GM12864 (cell line): ENCODE results near the gene DCT.

Experiments used
- DNase-seq: peaks from one replicate; pipeline ENCODE4 v3.0.0-alpha.2; 2011; ENCODE audit warnings: low read depth
- H3K4me3 ChIP-seq: 2 replicates; pipeline ENCODE4 v1.5.1; 2011; ENCODE audit warnings: mild to moderate bottlenecking, low read depth, low read length, control low read depth
- TF ChIP-seq, protein P1 (sequence below): IDR thresholded peaks from 2 replicates; pipeline ENCODE4 v1.5.1; 2011; ENCODE audit warnings: low read depth, mild to moderate bottlenecking, moderate library complexity, low read length, control low read depth, inconsistent platforms; ENCODE audit errors: missing control alignments

DCT gene

DNA sequence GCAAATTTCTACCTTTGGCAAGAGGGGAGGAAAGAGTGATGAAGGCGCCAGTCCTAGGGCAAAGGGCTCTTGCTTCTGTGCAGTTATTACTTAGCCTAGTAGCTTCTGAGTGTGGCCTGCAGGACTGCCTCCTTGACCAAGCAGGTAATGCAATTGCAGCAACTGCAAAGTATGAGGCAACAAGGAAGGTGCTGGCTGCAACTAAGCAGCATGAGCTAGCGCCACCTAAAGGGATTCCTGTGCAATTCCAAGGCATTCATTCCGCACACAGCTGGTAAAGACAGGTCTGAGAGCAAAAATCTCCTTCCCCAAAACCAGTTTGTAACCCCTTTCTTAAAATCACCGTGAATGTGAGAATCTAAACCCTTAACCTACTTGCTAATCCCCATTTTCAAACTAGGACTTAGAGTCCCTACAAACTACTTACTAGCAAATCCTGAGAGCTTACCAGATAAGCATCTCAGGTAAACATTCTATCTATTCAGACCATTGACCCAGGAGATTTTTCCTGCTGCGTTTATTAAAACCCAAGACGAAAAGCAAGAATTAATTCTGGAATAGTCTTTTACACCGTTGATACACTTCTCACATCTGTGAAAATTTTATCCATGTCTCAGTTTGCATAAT lies 62.9 kb downstream of the DCT start:
- H3K4me3 ChIP-seq: no peak overlapping the region
- DNase-seq: no peak
- TF ChIP-seq, protein P1, sequence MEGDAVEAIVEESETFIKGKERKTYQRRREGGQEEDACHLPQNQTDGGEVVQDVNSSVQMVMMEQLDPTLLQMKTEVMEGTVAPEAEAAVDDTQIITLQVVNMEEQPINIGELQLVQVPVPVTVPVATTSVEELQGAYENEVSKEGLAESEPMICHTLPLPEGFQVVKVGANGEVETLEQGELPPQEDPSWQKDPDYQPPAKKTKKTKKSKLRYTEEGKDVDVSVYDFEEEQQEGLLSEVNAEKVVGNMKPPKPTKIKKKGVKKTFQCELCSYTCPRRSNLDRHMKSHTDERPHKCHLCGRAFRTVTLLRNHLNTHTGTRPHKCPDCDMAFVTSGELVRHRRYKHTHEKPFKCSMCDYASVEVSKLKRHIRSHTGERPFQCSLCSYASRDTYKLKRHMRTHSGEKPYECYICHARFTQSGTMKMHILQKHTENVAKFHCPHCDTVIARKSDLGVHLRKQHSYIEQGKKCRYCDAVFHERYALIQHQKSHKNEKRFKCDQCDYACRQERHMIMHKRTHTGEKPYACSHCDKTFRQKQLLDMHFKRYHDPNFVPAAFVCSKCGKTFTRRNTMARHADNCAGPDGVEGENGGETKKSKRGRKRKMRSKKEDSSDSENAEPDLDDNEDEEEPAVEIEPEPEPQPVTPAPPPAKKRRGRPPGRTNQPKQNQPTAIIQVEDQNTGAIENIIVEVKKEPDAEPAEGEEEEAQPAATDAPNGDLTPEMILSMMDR: peak; percentile 55

DNA sequence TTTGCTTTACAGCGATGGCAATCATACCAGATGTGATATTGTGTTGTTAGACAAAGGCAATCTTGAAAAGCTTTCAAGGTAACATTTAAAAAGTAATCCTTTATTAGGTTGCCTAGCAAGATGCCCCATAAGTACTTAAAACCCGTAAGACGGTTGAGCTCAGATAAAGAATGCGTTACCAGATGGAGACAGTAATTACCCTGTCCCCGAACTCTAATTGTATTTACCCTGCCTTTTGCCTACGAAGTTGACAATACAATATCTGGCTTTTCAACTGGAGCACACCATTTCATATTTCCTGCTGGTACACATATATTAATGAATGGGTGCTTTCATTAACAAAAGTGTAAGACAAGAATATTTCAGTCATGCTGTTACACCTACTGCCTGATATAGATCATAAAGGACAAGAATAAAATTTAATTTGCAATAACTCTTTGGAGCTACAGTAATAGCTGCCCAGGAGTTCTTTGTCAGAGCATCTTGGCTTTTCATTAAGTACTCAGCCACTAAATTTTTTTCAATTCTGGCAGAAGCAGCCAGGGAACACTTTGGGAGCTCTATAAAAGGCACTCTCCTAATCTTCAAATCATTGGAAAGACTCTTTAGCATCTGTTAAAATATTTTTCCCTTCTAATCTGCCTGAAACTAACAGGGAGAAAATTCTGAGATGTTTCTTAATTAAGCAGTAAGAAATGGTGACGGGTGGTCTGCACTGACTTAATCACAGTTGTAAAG lies 63.8 kb downstream of the DCT start:
- H3K4me3 ChIP-seq: no peak overlapping the region
- no peak for DNase-seq
- TF ChIP-seq, protein P1: no peak

GRCh38 chr13:94414708-94415107 lies 64.8 kb downstream of the DCT start:
- TF ChIP-seq, protein P1: no peak
- DNase-seq: no peak
- H3K4me3 ChIP-seq: no peak overlapping the region

DNA sequence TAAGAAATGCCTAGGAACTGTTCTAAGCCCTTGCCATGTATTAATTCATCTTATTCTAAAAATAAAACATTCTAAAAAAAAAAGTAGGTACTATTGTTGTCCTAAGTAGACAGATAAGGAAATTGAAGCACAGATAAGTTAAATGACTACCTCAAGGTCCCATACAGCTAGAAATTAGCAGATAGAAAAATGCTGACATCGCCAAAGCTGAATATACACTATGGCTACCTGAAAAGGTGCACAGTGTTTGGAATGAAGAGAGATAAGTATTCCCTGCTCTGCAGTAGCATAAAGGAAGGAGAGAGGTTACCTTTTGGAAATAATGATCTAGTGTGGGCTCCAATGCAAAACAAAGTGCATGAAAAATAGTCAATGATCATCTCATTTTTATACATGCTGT lies 65.3 kb downstream of the DCT start:
- DNase-seq: no peak
- TF ChIP-seq, protein P1: no peak
- H3K4me3 ChIP-seq: no peak overlapping the region

GRCh38 chr13:94413598-94413944 lies 65.9 kb downstream of the DCT start:
- H3K4me3 ChIP-seq: no peak overlapping the region
- DNase-seq: no peak
- TF ChIP-seq, protein P1: no peak

GRCh38 chr13:94412870-94413597 lies 66.4 kb downstream of the DCT start:
- no peak for DNase-seq
- H3K4me3 ChIP-seq: no peak overlapping the region
- TF ChIP-seq, protein P1: no peak

GRCh38 chr13:94411747-94412146 lies 67.7 kb downstream of the DCT start:
- DNase-seq: no peak
- no peak overlapping the region for H3K4me3 ChIP-seq
- TF ChIP-seq, protein P1: no peak
